Neural crest cell (in vitro differentiated cells): Measurements from ENCODE around the gene TNK2. TPM values are rescaled to one million over a fixed set of nuclear protein-coding genes. Genes with fewer than 3 reads are reported as not detected.
"Not testable (repeated sequence)": the region's sequence is repeated elsewhere in the genome, so short reads cannot be mapped to it uniquely, and the experiment has no call there.

ENCODE experiments used
- DNase-seq: peaks from one replicate; pipeline ENCODE4 v3.0.0; 2021; ENCODE audit warnings: low read depth, mixed read lengths, low spot score
- H3K27ac Mint-ChIP-seq: one replicate; pipeline ENCODE4 v1.8.0; 2021; ENCODE audit warnings: mild to moderate bottlenecking, mixed read lengths; ENCODE audit not compliant: unreplicated experiment
- H3K27me3 Mint-ChIP-seq: 2 replicates; pipeline ENCODE4 v1.8.0; 2021; ENCODE audit warnings: low read depth, mild to moderate bottlenecking, mixed read lengths
- H3K36me3 Mint-ChIP-seq: 2 replicates; pipeline ENCODE4 v1.8.0; 2021; ENCODE audit warnings: low read depth, mild to moderate bottlenecking, mixed read lengths
- H3K4me1 Mint-ChIP-seq: 2 replicates; pipeline ENCODE4 v1.8.0; 2021; ENCODE audit warnings: mixed read lengths
- H3K4me3 Mint-ChIP-seq: one replicate; pipeline ENCODE4 v1.8.0; 2021; ENCODE audit warnings: mild to moderate bottlenecking, mixed read lengths
- H3K9me3 Mint-ChIP-seq: 2 replicates; pipeline ENCODE4 v1.8.0; 2021; ENCODE audit warnings: mixed read lengths
- total RNA-seq: library from RNA; stranded (reverse); gene quantifications from 2 replicates; pipeline ENCODE4 v1.2.1, GENCODE V29; 2021
- TF ChIP-seq, protein P1 (sequence below): fragments of 200-600 bp; sonication (generic); conservative IDR thresholded peaks from 2 replicates; pipeline ENCODE4 v1.5.0; 2021; ENCODE audit warnings: antibody characterized with exemption, mild to moderate bottlenecking

Gene TNK2
- total RNA-seq, 1 donor from 2014 or later = 54.9 TPM

DNA sequence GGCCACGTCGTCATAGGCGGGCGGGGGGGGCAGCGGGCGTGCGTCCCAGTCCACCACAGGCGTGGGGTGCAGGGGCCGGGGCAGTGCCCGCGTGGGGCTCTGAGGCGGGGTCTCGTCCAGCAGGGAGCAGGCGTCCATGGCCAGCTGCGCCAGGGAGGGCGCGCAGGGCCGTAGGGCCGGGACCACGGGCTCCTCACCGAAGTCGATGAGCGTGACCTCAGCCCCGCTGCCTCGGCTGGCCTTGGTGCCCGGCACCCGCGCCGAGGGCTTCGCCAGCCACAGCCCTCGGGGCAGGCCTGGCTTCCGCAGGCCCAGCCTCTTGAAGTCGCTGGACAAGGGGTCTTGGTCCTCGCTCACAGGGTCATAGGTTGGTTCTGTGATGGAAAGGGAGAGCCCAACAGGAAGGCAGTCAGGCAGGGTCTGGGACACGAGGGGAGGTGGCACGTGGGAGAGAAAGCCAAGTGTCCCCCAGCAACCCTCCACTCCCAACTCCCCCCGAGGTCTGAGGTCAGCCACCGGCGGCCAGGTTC, 40.0 kb downstream of the TNK2 start:
- no peaks in the 10 kb centered on the region for H3K9me3 Mint-ChIP-seq
- H3K36me3 Mint-ChIP-seq = no peaks in the 10 kb centered on the region
- H3K4me1 Mint-ChIP-seq = no peaks in the 10 kb centered on the region
- no peaks in the 10 kb centered on the region for H3K27me3 Mint-ChIP-seq
- TF ChIP-seq, protein P1, sequence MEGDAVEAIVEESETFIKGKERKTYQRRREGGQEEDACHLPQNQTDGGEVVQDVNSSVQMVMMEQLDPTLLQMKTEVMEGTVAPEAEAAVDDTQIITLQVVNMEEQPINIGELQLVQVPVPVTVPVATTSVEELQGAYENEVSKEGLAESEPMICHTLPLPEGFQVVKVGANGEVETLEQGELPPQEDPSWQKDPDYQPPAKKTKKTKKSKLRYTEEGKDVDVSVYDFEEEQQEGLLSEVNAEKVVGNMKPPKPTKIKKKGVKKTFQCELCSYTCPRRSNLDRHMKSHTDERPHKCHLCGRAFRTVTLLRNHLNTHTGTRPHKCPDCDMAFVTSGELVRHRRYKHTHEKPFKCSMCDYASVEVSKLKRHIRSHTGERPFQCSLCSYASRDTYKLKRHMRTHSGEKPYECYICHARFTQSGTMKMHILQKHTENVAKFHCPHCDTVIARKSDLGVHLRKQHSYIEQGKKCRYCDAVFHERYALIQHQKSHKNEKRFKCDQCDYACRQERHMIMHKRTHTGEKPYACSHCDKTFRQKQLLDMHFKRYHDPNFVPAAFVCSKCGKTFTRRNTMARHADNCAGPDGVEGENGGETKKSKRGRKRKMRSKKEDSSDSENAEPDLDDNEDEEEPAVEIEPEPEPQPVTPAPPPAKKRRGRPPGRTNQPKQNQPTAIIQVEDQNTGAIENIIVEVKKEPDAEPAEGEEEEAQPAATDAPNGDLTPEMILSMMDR = no peak
- H3K4me3 Mint-ChIP-seq = no peak overlapping the region
- no peak overlapping the region for H3K27ac Mint-ChIP-seq
- DNase-seq = no peak

DNA sequence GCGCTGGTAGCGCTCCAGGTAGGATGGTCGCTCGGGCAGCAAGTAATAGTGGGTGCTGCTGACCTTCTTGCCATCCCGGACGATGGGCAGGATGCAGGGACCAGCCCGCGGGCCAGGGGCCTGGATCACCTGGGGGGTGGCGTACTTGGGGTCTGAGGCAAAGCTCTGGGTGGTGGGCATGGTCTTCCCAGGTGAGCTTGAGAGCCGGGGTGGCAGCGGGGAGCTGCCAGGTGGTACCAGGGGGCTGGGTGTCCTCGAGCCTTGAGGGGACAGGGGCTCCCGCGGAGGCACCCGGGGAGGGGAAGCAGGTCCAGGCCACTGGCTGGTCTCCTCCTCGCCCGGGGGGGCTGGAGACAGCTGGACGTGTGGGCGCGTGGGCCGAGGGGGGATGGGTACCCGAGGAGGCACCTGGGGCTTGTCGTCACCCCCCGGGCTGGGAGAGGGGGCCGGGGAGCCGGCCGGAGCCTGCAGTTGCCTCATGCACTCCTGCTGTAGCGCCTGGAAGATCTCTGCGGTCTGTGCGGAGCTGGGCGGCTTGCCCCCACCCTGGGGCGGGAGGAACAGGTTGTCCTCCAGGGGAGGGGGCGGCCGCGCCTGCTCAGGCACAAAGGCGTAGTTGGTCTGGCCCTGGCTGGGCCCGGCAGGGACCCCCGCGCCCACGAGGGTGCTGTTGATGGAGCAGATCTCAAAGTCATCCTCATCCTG, 40.6 kb downstream of the TNK2 start:
- no peak for DNase-seq
- Mint-ChIP-seq H3K4me3 (no peak overlapping the region), H3K27ac (no peak overlapping the region), H3K4me1 (peaks cover 5% of the 10 kb centered on the region), H3K27me3 (no peaks in the 10 kb centered on the region), H3K9me3 (no peaks in the 10 kb centered on the region), H3K36me3 (no peaks in the 10 kb centered on the region)
- TF ChIP-seq, protein P1 = no peak

DNA sequence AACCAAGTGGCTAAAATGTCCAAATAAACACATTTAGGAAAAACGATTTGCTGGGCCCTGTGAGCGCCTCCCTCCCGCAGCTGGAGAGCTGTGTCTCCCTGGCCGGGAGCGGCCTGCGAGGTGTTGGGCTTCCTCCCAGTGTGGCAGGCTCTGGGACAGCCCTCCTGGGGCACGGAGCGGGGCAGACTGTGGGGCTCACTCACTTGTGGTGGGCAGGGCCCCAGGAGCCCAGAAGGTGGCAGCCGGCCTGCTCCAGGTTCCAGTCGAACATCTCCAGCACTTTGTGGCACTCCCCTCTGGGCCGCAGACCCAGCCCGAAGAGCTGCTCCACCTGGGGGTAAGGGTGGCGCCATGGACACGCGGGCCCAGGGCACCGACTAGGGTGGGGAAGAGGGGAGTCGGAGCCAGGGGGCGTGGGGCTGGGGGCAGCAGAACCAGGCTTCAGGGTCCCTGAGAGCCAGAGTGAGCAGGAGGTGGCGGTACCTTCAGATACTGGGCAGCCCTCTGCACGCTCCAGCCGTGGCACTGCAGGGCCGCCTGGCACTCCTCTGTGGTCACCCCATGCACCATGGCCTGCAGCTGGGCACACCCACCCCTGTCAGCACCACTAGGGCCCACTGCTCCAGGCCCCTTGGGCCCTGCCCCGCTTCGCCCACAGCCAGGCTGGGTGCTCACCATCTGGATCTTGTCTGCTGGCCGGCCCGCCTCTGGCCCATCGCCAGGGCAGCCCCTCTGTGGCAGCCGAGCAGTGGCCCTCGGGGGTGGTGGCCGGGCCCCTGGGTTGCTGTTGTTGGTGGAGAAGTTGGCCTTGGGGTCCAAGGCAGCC, 41.5 kb downstream of the TNK2 start:
- Mint-ChIP-seq H3K27ac (no peak overlapping the region), H3K9me3 (no peaks in the 10 kb centered on the region), H3K4me1 (peaks cover 5% of the 10 kb centered on the region), H3K27me3 (no peaks in the 10 kb centered on the region), H3K36me3 (no peaks in the 10 kb centered on the region), H3K4me3 (no peak overlapping the region)
- DNase-seq = no peak
- TF ChIP-seq, protein P1 = no peak

DNA sequence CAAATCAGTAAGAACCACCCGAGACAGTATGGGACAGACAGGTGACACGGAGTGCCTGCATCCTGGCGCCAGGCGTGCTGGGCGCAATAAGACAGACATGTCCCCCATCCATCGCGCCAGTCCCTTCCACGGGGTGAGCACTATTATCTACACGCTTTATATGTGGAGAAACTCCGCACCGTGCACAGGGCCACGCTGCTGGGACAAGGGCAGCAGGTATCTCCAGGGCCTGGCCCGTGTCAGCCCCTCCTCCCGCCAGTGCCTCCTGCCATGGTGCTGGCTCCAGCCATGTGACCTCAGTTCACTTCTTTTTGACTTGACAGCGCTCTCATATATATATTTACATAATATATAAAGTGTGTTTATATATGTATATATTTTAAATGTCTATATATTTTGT, 42.6 kb downstream of the TNK2 start:
- Mint-ChIP-seq H3K4me1 (peaks cover 5% of the 10 kb centered on the region), H3K9me3 (no peaks in the 10 kb centered on the region), H3K4me3 (no peak overlapping the region), H3K27ac (no peak overlapping the region), H3K27me3 (no peaks in the 10 kb centered on the region), H3K36me3 (no peaks in the 10 kb centered on the region)
- TF ChIP-seq, protein P1 = no peak
- DNase-seq = no peak

DNA sequence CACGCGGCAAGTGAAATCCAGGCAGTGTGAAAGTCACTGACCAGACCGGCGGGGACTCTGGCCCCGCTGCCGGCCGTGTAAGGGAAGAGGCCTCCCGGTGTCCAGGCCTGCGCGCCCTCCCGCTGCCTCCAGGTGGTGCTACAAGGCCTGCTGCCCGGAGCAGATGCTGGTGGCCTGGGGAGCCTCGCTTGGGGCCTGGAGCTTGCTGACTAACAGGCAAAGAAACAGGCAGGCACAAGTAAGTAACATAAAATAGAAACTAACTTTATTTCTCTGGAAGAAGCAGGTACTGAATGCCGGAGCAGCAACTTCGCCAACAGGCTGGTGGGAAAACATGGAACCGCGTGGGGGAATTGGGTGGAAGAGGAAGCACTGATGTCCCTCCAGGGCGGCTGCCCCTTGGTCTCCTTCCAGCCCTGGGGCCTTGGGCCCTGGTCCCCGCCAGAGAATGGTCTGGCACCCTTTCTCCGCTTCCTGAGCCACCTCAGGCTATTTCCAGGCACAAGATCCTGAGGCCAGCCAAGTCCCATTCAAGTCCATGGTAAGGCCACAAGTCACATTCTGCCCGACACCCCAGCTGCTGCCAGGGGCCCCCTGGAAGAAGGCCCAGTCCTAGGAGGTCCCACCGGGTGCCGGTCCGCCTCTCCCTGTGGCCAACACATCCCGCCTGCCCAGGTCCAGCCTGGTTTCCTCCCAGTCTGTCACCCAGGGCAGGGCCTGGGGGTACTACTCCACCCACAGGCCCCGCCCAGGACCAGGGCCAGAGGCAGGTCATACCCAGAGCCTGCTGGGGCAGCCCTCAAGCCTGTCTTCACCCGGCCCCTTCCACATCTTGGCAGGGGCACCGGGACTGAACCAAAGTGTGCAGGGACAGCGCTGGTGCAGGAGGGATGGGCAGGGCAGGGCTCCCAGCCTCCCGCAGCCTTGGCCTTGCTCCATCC, 45.0 kb downstream of the TNK2 start:
- Mint-ChIP-seq H3K27me3 (no peaks in the 10 kb centered on the region), H3K27ac (no peak overlapping the region)
- TF ChIP-seq, protein P1 = peak; percentile 91

DNA sequence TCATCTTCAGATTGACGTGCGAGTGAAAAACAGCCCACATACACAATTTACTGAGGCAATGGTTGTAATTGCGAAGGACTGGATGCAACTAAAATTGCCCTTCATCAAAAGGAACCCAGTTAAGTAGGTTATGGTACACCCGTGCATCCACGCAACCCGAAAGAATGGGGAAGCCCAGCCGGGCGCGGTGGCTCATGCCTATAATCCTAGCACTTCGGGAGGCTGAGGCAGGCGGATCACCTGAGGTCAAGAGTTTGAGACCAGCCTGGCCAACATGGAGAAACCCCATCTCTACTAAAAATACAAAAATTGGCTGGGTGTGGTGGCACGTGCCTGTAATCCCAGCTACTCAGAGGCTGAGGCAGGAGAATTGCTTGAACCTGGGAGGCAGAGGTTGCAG, 46.0 kb downstream of the TNK2 start:
- H3K4me3 Mint-ChIP-seq, H3K27ac Mint-ChIP-seq, H3K9me3 Mint-ChIP-seq: not testable (repeated sequence)

More for the DNA sequence above, 45.0 kb downstream of the TNK2 start:
- Mint-ChIP-seq H3K9me3 (no peaks in the 10 kb centered on the region), H3K4me3 (no peak overlapping the region), H3K36me3 (no peaks in the 10 kb centered on the region), H3K4me1 (peaks cover 20% of the 10 kb centered on the region)
- peak; percentile 88 for DNase-seq

More for the DNA sequence above, 46.0 kb downstream of the TNK2 start:
- not testable (repeated sequence) for H3K36me3 Mint-ChIP-seq, H3K27me3 Mint-ChIP-seq, DNase-seq
- H3K4me1 Mint-ChIP-seq = peaks cover 20% of the 10 kb centered on the region
